ENCODE data around the gene HMCN1. TPM values are rescaled to one million over a fixed set of nuclear protein-coding genes. Genes with fewer than 3 reads are reported as not detected.

Gene HMCN1
- polyA plus RNA-seq, 1 of the 3 experiments (the other 2 are of a cell fraction) = 59.5 TPM

- no peak overlapping the region for H3K9ac ChIP-seq
- H3K36me3 ChIP-seq (replicated peaks in 1 of 2; ENCODE audit: control insufficient read depth in 1 of 2, insufficient read depth in 2 of 2, low read length in 1 of 2) = peaks cover 8 to 32% of the 10 kb centered on the region in 2 experiments
- TF ChIP-seq RFX5 (IDR thresholded peaks at IDR 0.05; ENCODE audit: low read length) = no peak
- TF ChIP-seq, protein P1, sequence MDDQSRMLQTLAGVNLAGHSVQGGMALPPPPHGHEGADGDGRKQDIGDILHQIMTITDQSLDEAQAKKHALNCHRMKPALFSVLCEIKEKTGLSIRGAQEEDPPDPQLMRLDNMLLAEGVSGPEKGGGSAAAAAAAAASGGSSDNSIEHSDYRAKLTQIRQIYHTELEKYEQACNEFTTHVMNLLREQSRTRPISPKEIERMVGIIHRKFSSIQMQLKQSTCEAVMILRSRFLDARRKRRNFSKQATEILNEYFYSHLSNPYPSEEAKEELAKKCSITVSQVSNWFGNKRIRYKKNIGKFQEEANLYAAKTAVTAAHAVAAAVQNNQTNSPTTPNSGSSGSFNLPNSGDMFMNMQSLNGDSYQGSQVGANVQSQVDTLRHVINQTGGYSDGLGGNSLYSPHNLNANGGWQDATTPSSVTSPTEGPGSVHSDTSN (IDR thresholded peaks at IDR 0.05) = no peak
- no peak for TF ChIP-seq CHD2 (IDR thresholded peaks at IDR 0.05; ENCODE audit: low read length, partially characterized antibody)
- no peak for TF ChIP-seq TCF12 (IDR thresholded peaks at IDR 0.05)
- no peak for TF ChIP-seq EZH2phosphoT487 (IDR thresholded peaks at IDR 0.05; ENCODE audit: borderline replicate concordance, low read depth)
- no peak for TF ChIP-seq FOXM1 (IDR thresholded peaks at IDR 0.05; ENCODE audit: low read depth)
- no peak for TF ChIP-seq FOSL2 (IDR thresholded peaks at IDR 0.05; ENCODE audit: borderline replicate concordance, low read depth)
- TF ChIP-seq, protein P2, sequence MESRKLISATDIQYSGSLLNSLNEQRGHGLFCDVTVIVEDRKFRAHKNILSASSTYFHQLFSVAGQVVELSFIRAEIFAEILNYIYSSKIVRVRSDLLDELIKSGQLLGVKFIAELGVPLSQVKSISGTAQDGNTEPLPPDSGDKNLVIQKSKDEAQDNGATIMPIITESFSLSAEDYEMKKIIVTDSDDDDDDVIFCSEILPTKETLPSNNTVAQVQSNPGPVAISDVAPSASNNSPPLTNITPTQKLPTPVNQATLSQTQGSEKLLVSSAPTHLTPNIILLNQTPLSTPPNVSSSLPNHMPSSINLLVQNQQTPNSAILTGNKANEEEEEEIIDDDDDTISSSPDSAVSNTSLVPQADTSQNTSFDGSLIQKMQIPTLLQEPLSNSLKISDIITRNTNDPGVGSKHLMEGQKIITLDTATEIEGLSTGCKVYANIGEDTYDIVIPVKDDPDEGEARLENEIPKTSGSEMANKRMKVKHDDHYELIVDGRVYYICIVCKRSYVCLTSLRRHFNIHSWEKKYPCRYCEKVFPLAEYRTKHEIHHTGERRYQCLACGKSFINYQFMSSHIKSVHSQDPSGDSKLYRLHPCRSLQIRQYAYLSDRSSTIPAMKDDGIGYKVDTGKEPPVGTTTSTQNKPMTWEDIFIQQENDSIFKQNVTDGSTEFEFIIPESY (IDR thresholded peaks at IDR 0.05; ENCODE audit: borderline replicate concordance, low read depth) = no peak
- CTCF ChIA-PET = no interaction called here
- no peak overlapping the region for H3K4me3 ChIP-seq (ENCODE audit: low read depth in 2 of 2, low read length in 1 of 2)
- no peaks in the 10 kb centered on the region for H3K9me2 ChIP-seq
- no peaks in the 10 kb centered on the region for H3K4me1 ChIP-seq (ENCODE audit: control insufficient read depth in 1 of 2, insufficient read depth in 2 of 2, low read depth in 1 of 2, low read length in 1 of 2)
- H3K79me2 ChIP-seq (ENCODE audit: insufficient read depth) = no peaks in the 10 kb centered on the region
- no peaks in the 10 kb centered on the region for H3K27me3 ChIP-seq (ENCODE audit: insufficient read depth)
- H3K9me3 ChIP-seq = no peaks in the 10 kb centered on the region
- no peak overlapping the region for H3K27ac ChIP-seq (ENCODE audit: low read depth in 2 of 2, low read length in 1 of 2)
- no peaks in the 10 kb centered on the region for H3F3A ChIP-seq (replicated peaks; ENCODE audit: insufficient read depth)
- H4K20me1 ChIP-seq (ENCODE audit: insufficient read depth) = no peaks in the 10 kb centered on the region
- no peak overlapping the region for H2AFZ ChIP-seq (ENCODE audit: low read depth)
- DNase-seq = no peak
- POLR2A ChIA-PET = no interaction called here
- H3K4me2 ChIP-seq = no peak overlapping the region
- WGBS (ENCODE audit: low lambda C conversion rate) = 41% methylated on average over 3 of the region's 3 CpGs
Observed at GRCh38 chr1:186125511-186125910, 391.3 kb downstream of the HMCN1 start.

DNA sequence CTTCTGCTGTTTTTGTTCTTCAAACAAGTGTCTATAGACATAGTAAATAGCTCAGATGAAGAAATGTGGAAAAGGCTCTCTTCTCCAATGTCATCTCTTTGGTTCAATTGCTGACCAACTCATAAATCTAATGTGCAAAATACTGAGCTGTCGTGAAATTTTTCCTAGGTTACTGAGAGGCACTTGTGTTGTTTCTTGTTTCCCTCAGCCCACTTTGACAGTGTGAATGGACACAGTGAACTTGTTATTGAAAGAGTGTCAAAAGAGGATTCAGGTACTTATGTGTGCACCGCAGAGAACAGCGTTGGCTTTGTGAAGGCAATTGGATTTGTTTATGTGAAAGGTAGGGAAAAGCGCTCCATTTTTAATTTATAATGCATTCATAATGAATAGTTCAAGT is 395.6 kb downstream of the HMCN1 start:
- ChIA-PET POLR2A (no interaction called here), CTCF (no interaction called here)
- DNase-seq = no peak
- H3K4me1 ChIP-seq (ENCODE audit: control insufficient read depth in 1 of 2, insufficient read depth in 2 of 2, low read depth in 1 of 2, low read length in 1 of 2) = no peaks in the 10 kb centered on the region
- no peaks in the 10 kb centered on the region for H3K9me2 ChIP-seq
- no peaks in the 10 kb centered on the region for H4K20me1 ChIP-seq (ENCODE audit: insufficient read depth)
- H3K4me2 ChIP-seq = no peak overlapping the region
- no peak overlapping the region for H2AFZ ChIP-seq (ENCODE audit: low read depth)
- WGBS (ENCODE audit: low lambda C conversion rate) = 29% methylated on average over 4 of the region's 4 CpGs
- H3K27ac ChIP-seq (ENCODE audit: low read depth in 2 of 2, low read length in 1 of 2) = no peak overlapping the region
- peaks cover 17 to 28% of the 10 kb centered on the region in 2 experiments for H3K36me3 ChIP-seq (replicated peaks in 1 of 2; ENCODE audit: control insufficient read depth in 1 of 2, insufficient read depth in 2 of 2, low read length in 1 of 2)
- no peaks in the 10 kb centered on the region for H3K79me2 ChIP-seq (ENCODE audit: insufficient read depth)
- H3K9ac ChIP-seq = no peak overlapping the region
- H3K9me3 ChIP-seq = no peaks in the 10 kb centered on the region
- no peaks in the 10 kb centered on the region for H3K27me3 ChIP-seq (ENCODE audit: insufficient read depth)
- no peak overlapping the region for H3K4me3 ChIP-seq (ENCODE audit: low read depth in 2 of 2, low read length in 1 of 2)
- H3F3A ChIP-seq (replicated peaks; ENCODE audit: insufficient read depth) = no peaks in the 10 kb centered on the region
- no peak for TF ChIP-seq ELF1 (IDR thresholded peaks at IDR 0.05)
- no peak for TF ChIP-seq RAD21 (IDR thresholded peaks at IDR 0.05; ENCODE audit: low read length)
- TF ChIP-seq MAX (IDR thresholded peaks at IDR 0.05; ENCODE audit: low read depth) = no peak
- TF ChIP-seq, protein P2 (IDR thresholded peaks at IDR 0.05; ENCODE audit: borderline replicate concordance, low read depth) = no peak
- no peak for TF ChIP-seq RCOR1 (IDR thresholded peaks at IDR 0.05; ENCODE audit: low read length)
- no peak for TF ChIP-seq EZH2phosphoT487 (IDR thresholded peaks at IDR 0.05; ENCODE audit: borderline replicate concordance, low read depth)
- TF ChIP-seq, protein P3, sequence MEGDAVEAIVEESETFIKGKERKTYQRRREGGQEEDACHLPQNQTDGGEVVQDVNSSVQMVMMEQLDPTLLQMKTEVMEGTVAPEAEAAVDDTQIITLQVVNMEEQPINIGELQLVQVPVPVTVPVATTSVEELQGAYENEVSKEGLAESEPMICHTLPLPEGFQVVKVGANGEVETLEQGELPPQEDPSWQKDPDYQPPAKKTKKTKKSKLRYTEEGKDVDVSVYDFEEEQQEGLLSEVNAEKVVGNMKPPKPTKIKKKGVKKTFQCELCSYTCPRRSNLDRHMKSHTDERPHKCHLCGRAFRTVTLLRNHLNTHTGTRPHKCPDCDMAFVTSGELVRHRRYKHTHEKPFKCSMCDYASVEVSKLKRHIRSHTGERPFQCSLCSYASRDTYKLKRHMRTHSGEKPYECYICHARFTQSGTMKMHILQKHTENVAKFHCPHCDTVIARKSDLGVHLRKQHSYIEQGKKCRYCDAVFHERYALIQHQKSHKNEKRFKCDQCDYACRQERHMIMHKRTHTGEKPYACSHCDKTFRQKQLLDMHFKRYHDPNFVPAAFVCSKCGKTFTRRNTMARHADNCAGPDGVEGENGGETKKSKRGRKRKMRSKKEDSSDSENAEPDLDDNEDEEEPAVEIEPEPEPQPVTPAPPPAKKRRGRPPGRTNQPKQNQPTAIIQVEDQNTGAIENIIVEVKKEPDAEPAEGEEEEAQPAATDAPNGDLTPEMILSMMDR (IDR thresholded peaks at IDR 0.05) = no peak
- TF ChIP-seq SIN3A (IDR thresholded peaks at IDR 0.05; ENCODE audit: borderline replicate concordance, low read depth, low read length) = no peak
- TF ChIP-seq USF1 (IDR thresholded peaks at IDR 0.05; ENCODE audit: borderline replicate concordance, low read depth) = no peak
- TF ChIP-seq REST (IDR thresholded peaks at IDR 0.05; ENCODE audit: low read depth, low read length) = no peak
